ENCODE results near the gene DOCK11. TPM values are rescaled to one million over a fixed set of nuclear protein-coding genes. Genes with fewer than 3 reads are reported as not detected.

DOCK11 gene
- total and polyA plus RNA-seq, 2 of the 4 experiments (the other 2 are of a cell fraction) = 3.9 to 13.1 TPM

- H3K14ac ChIP-seq (replicated peaks; ENCODE audit: low read depth, low read length) = no peak overlapping the region
- TF ChIP-seq RFX5 (IDR thresholded peaks at IDR 0.05; ENCODE audit: low read depth, low read length) (no peak), CHD1 (IDR thresholded peaks at IDR 0.05; ENCODE audit: low read depth, low read length) (no peak), SMC3 (IDR thresholded peaks at IDR 0.05; ENCODE audit: low read depth, low read length) (no peak), FOS (IDR thresholded peaks at IDR 0.05; ENCODE audit: low read depth, low read length) (no peak), POLR2A (IDR thresholded peaks at IDR 0.05; ENCODE audit: low read depth, low read length) (no peak), MAZ (IDR thresholded peaks at IDR 0.05; ENCODE audit: borderline replicate concordance, low read depth, low read length) (no peak)
- TF ChIP-seq, protein P1, sequence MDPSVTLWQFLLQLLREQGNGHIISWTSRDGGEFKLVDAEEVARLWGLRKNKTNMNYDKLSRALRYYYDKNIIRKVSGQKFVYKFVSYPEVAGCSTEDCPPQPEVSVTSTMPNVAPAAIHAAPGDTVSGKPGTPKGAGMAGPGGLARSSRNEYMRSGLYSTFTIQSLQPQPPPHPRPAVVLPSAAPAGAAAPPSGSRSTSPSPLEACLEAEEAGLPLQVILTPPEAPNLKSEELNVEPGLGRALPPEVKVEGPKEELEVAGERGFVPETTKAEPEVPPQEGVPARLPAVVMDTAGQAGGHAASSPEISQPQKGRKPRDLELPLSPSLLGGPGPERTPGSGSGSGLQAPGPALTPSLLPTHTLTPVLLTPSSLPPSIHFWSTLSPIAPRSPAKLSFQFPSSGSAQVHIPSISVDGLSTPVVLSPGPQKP (IDR thresholded peaks at IDR 0.05; ENCODE audit: borderline replicate concordance, low read depth, low read length) = no peak
- H3K9me1 ChIP-seq (ENCODE audit: insufficient read depth, low read length) = no peaks in the 10 kb centered on the region
- H2AK9ac ChIP-seq (replicated peaks; ENCODE audit: low read depth, low read length, poor library complexity) = no peak overlapping the region
- no peaks in the 10 kb centered on the region for H3K36me3 ChIP-seq (ENCODE audit: control insufficient read depth, insufficient read depth, low read length)
- H3K9ac ChIP-seq (ENCODE audit: low read depth, low read length) = no peak overlapping the region
- no peak for ATAC-seq (ENCODE audit: low read depth)
- H2AFZ ChIP-seq (replicated peaks; ENCODE audit: low read length, poor library complexity) = no peak overlapping the region
- H2BK120ac ChIP-seq (ENCODE audit: low read depth, low read length) = no peak overlapping the region
- in situ Hi-C loops (cut with MboI; ENCODE audit: low sequenced_read_pairs) (no loop called here), intact Hi-C loops (cut with micrococcal nuclease) (no loop called here), dilution Hi-C loops (cut with HindIII; ENCODE audit: low sequenced_read_pairs, unreplicated experiment) (no loop called here)
- no peaks in the 10 kb centered on the region for H3K27me3 ChIP-seq (ENCODE audit: control insufficient read depth, insufficient read depth, low read length)
- BruUV-seq (replicated peaks) = no TSS peak
- no peak overlapping the region for H2BK5ac ChIP-seq (ENCODE audit: low read depth, low read length, poor library complexity, severe bottlenecking)
- no peaks in the 10 kb centered on the region for H3K9me3 ChIP-seq (ENCODE audit: control insufficient read depth, insufficient read depth, low read length)
- H3K18ac ChIP-seq (ENCODE audit: low read depth, low read length) = peak overlapping the region; percentile 53; the same call in 1 of the 2 replicates
- H2BK20ac ChIP-seq (ENCODE audit: low read depth, low read length) = no peak overlapping the region
- H2BK15ac ChIP-seq (ENCODE audit: low read depth, low read length) = no peak overlapping the region
- H3K4me1 ChIP-seq (ENCODE audit: control insufficient read depth, insufficient read depth, low read length) = no peaks in the 10 kb centered on the region; the same call in 1 of the 2 replicates
- no peak overlapping the region for H3K4me2 ChIP-seq (ENCODE audit: low read depth, low read length)
- no peak overlapping the region for H3K23ac ChIP-seq (ENCODE audit: low read depth, low read length)
- no peak overlapping the region for H4K5ac ChIP-seq (ENCODE audit: low read depth, low read length)
- H4K20me1 ChIP-seq (ENCODE audit: insufficient read depth, low read length) = peaks cover 3% of the 10 kb centered on the region; the same call in 1 of the 2 replicates
- H3K79me1 ChIP-seq (ENCODE audit: low read depth in 1 of 2, low read length in 2 of 2) = peaks cover 0 to 6% of the 10 kb centered on the region in 2 experiments; a peak in 1 of 4 replicates
- H3K27ac ChIP-seq (ENCODE audit: insufficient read depth, low read length) = no peak overlapping the region
- H3K56ac ChIP-seq (ENCODE audit: extremely low read depth, insufficient read depth, low read length) = no peak overlapping the region
- no peak overlapping the region for H4K91ac ChIP-seq (ENCODE audit: insufficient read depth, low read depth, low read length)
- DNase-seq = no peak
- ChIA-PET CTCF (interaction anchor here (0.6 to 1.5 kb wide), 2 partner anchors 15 to 1312 kb away, joined by 3 read pairs; no protein-coding TSS in a partner anchor), POLR2A (ENCODE audit: unreplicated experiment) (no interaction called here)
- no peak overlapping the region; the same call in 1 of the 2 replicates for H2AK5ac ChIP-seq (ENCODE audit: low read depth, low read length)
- no CpG with 5 or more reads among the region's 2 CpGs for WGBS, 2 experiments (ENCODE audit: extremely low coverage in 2 of 2, insufficient read length in 1 of 2)
- no peak overlapping the region for H3K4ac ChIP-seq (ENCODE audit: low read depth, low read length)
- 0 out of 4 replicates have a peak overlapping the region, but pooled peaks of 1 of the 2 experiments have one; percentile 61 for H4K8ac ChIP-seq (ENCODE audit: low read depth in 2 of 2, low read length in 2 of 2)
- H3K4me3 ChIP-seq (ENCODE audit: insufficient read depth, low read depth, low read length) = no peak overlapping the region
These were observed 40.6 kb downstream of the DOCK11 start for GRCh38 chrX:118536204-118536603.
